Measurements from ENCODE around the gene HAUS2. TPM values are rescaled to one million over a fixed set of nuclear protein-coding genes. Genes with fewer than 3 reads are reported as not detected.

HAUS2 gene
- total RNA-seq, 1 donor from 2014 or later = 23.5 TPM

- Mint-ChIP-seq H3K27me3 (ENCODE audit: unreplicated experiment) (no peaks in the 10 kb centered on the region), H3K36me3 (ENCODE audit: low read depth, unreplicated experiment) (no peaks in the 10 kb centered on the region), H3K4me3 (ENCODE audit: unreplicated experiment) (no peak overlapping the region), H3K4me1 (ENCODE audit: unreplicated experiment) (peaks cover 20% of the 10 kb centered on the region), H3K9me3 (ENCODE audit: unreplicated experiment) (no peaks in the 10 kb centered on the region), H3K27ac (ENCODE audit: unreplicated experiment) (peak overlapping the region; percentile 57)
- TF ChIP-seq CTCF (IDR thresholded peaks at IDR 0.05; ENCODE audit: unreplicated experiment) = no peak
- no peak for DNase-seq (ENCODE audit: low spot score)
Observed at GRCh38 chr15:42504631-42505030, 44.0 kb upstream of the HAUS2 start.

DNA sequence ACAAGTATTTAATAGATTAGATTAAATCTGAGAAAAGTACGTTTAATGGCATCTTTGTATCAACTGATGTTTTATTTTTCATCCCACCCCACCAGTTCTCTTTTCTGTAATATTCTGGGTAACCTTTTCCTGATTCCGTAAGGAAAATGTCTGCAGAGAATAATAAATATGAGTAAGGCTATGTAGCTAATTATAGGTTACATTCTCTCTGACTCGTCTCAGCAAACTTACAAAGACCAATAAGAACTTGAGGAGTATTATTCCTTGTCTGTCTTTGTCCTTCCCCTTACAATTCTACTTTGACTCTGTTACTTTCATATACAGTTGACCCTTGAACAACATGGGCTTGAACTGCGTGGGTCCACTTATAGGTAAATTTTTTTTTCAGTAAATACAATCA is 41.1 kb upstream of the HAUS2 start:
- Mint-ChIP-seq H3K4me3 (ENCODE audit: unreplicated experiment) (no peak overlapping the region), H3K4me1 (ENCODE audit: unreplicated experiment) (peaks cover 3% of the 10 kb centered on the region), H3K9me3 (ENCODE audit: unreplicated experiment) (no peaks in the 10 kb centered on the region), H3K27me3 (ENCODE audit: unreplicated experiment) (no peaks in the 10 kb centered on the region), H3K36me3 (ENCODE audit: low read depth, unreplicated experiment) (peaks cover 4% of the 10 kb centered on the region), H3K27ac (ENCODE audit: unreplicated experiment) (no peak overlapping the region)
- DNase-seq (ENCODE audit: low spot score) = no peak
- no peak for TF ChIP-seq CTCF (IDR thresholded peaks at IDR 0.05; ENCODE audit: unreplicated experiment)

DNA sequence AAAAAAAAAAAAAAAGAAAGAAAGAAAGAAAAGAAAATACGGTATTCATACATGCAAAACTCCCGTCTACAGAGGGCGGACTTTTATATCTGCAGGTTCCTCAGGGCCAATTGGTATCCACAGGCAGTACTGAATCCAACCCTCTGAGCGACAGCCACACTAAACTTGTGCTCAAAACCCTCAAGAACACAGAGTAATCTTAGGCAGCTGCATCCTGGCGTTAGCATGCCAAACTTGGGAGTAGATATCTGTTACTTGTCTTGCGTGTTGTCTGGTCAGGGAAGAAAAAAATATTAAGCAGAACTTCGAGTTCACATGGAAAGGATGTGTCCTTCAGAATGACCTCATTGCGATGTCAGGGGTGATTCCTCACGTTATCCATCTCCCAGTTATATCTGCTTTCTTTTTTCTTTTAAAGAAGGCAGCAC is 40.4 kb upstream of the HAUS2 start:
- Mint-ChIP-seq H3K27me3 (ENCODE audit: unreplicated experiment) (no peaks in the 10 kb centered on the region), H3K36me3 (ENCODE audit: low read depth, unreplicated experiment) (peaks cover 12% of the 10 kb centered on the region), H3K4me3 (ENCODE audit: unreplicated experiment) (no peak overlapping the region), H3K27ac (ENCODE audit: unreplicated experiment) (peak overlapping the region; percentile 57), H3K4me1 (ENCODE audit: unreplicated experiment) (peaks cover 3% of the 10 kb centered on the region), H3K9me3 (ENCODE audit: unreplicated experiment) (no peaks in the 10 kb centered on the region)
- TF ChIP-seq CTCF (IDR thresholded peaks at IDR 0.05; ENCODE audit: unreplicated experiment) = no peak
- DNase-seq (ENCODE audit: low spot score) = no peak

DNA sequence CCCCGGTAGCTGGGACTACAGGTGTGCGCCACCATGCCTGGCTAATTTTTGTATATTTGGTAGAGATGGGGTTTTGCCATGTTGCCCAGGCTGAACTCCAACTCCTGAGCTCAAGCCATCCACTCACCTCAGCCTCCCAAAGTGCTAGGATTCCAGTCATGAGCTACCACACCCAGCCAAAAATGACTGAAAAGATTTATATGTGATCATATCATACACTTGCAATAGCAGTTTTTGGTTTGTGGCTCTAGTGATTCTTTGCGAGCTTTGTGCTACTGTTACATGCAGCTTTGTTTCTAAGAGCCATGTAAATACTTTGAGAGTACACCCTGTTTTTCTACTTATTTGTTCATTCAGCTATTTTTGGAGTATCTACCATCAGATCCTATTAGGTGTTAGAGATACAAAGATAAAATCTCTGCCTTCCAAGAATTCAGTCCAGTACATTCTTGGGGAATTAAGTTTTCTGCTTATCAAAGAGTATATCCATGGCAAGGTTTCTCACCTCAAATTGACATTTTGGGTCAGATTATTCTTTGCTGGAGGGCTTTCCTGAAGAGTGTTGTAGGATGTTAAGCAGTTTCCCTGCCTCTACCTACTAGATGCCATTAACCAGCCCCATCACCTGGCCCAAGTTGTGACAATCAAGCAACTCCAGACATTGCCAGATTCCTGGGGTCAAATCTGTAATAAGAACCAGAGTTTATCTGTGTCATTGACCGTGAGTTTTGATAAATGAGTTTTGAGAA is 38.2 kb upstream of the HAUS2 start:
- TF ChIP-seq CTCF (IDR thresholded peaks at IDR 0.05; ENCODE audit: unreplicated experiment) = no peak
- DNase-seq (ENCODE audit: low spot score) = no peak
- no peaks in the 10 kb centered on the region for H3K9me3 Mint-ChIP-seq (ENCODE audit: unreplicated experiment)

GRCh38 chr15:42511007-42511391 is 37.6 kb upstream of the HAUS2 start:
- Mint-ChIP-seq H3K4me1 (ENCODE audit: unreplicated experiment) (no peaks in the 10 kb centered on the region), H3K27me3 (ENCODE audit: unreplicated experiment) (no peaks in the 10 kb centered on the region), H3K4me3 (ENCODE audit: unreplicated experiment) (no peak overlapping the region), H3K27ac (ENCODE audit: unreplicated experiment) (peak overlapping the region; percentile 67), H3K9me3 (ENCODE audit: unreplicated experiment) (no peaks in the 10 kb centered on the region), H3K36me3 (ENCODE audit: low read depth, unreplicated experiment) (peaks cover 27% of the 10 kb centered on the region)
- DNase-seq (ENCODE audit: low spot score) = no peak
- no peak for TF ChIP-seq CTCF (IDR thresholded peaks at IDR 0.05; ENCODE audit: unreplicated experiment)

More for the DNA sequence above, 38.2 kb upstream of the HAUS2 start:
- H3K36me3 Mint-ChIP-seq (ENCODE audit: low read depth, unreplicated experiment) = peaks cover 22% of the 10 kb centered on the region
- no peaks in the 10 kb centered on the region for H3K4me1 Mint-ChIP-seq (ENCODE audit: unreplicated experiment)
- no peak overlapping the region for H3K27ac Mint-ChIP-seq (ENCODE audit: unreplicated experiment)
- H3K4me3 Mint-ChIP-seq (ENCODE audit: unreplicated experiment) = no peak overlapping the region
- H3K27me3 Mint-ChIP-seq (ENCODE audit: unreplicated experiment) = no peaks in the 10 kb centered on the region
